GM12801 (cell line): ENCODE data around the gene LRRC51.

Experiments used
- CTCF ChIP-seq: IDR thresholded peaks from one replicate; pipeline ENCODE4 v1.5.1; 2011; ENCODE audit warnings: control low read depth; ENCODE audit not compliant: insufficient read length; ENCODE audit errors: extremely low read depth

Gene LRRC51

GRCh38 chr11:72075109-72075508 lies 5.5 kb upstream of the LRRC51 start:
- TF ChIP-seq CTCF = no peak

- TF ChIP-seq CTCF = no peak
These were observed 4.9 kb upstream of the LRRC51 start for GRCh38 chr11:72075756-72076155.

- TF ChIP-seq CTCF = no peak
These were observed 2.2 kb upstream of the LRRC51 start for GRCh38 chr11:72078477-72078876.

GRCh38 chr11:72079819-72080325 lies 778 bp upstream of the LRRC51 start:
- TF ChIP-seq CTCF = no peak

GRCh38 chr11:72081184-72081644 lies 564 bp downstream of the LRRC51 start:
- no peak for TF ChIP-seq CTCF

- TF ChIP-seq CTCF = no peak
These were observed 1.3 kb downstream of the LRRC51 start for GRCh38 chr11:72081821-72082453.

GRCh38 chr11:72083414-72083813 lies 2.8 kb downstream of the LRRC51 start:
- TF ChIP-seq CTCF = no peak

GRCh38 chr11:72084076-72084475 lies 3.4 kb downstream of the LRRC51 start:
- TF ChIP-seq CTCF = no peak
